ENCODE measurements around the gene GMDS.

DNA sequence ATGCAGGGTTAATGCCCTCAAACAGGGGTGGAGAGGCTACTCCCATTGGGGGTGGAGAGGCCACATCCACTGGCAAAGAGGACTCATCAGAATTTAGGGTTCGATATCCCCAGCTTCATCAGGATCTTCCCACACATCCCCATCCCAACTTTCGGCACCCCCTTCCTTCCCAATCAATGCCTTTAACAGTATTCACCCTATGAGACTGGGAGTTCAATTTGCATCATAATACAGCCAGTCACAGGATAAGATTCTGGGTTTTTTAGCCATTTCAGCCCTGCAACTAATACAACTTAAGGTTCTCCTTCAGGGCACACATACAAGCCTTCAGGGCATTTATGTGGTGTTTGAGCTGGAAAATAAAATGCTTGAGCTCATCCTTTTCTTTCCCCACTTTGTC is 80.9 kb downstream of the GMDS start:
- TF ChIP-seq, protein P1, sequence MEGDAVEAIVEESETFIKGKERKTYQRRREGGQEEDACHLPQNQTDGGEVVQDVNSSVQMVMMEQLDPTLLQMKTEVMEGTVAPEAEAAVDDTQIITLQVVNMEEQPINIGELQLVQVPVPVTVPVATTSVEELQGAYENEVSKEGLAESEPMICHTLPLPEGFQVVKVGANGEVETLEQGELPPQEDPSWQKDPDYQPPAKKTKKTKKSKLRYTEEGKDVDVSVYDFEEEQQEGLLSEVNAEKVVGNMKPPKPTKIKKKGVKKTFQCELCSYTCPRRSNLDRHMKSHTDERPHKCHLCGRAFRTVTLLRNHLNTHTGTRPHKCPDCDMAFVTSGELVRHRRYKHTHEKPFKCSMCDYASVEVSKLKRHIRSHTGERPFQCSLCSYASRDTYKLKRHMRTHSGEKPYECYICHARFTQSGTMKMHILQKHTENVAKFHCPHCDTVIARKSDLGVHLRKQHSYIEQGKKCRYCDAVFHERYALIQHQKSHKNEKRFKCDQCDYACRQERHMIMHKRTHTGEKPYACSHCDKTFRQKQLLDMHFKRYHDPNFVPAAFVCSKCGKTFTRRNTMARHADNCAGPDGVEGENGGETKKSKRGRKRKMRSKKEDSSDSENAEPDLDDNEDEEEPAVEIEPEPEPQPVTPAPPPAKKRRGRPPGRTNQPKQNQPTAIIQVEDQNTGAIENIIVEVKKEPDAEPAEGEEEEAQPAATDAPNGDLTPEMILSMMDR (IDR thresholded peaks at IDR 0.05; ENCODE audit: control extremely low read depth in 1 of 3, insufficient read depth in 1 of 3, low read depth in 1 of 3, low read length in 3 of 3), result no peak
- TF ChIP-seq EP300 (IDR thresholded peaks at IDR 0.05; ENCODE audit: borderline replicate concordance in 1 of 2, low read depth in 2 of 2, low read length in 2 of 2), result no peak
